Neural cell (in vitro differentiated cells): Measurements from ENCODE around the gene PSMD8. TPM values are rescaled to one million over a fixed set of nuclear protein-coding genes. Genes with fewer than 3 reads are reported as not detected.

Experiments used
- H2AFZ ChIP-seq: fragments of 200-600, 300-800 bp; sonication (generic), shearing (Covaris generic); 2 replicates; pipeline ENCODE4 v1.6.0; 2014; ENCODE audit warnings: low read depth, mild to moderate bottlenecking, antibody characterized with exemption, low read length, moderate library complexity
- H3F3A ChIP-seq: fragments of 200-600 bp; shearing (Covaris generic); 2 replicates; pipeline ENCODE4 v1.6.1; 2016; ENCODE audit warnings: mild to moderate bottlenecking, moderate library complexity, mixed read lengths, antibody characterized with exemption, low read length; ENCODE audit not compliant: insufficient read depth, poor library complexity, severe bottlenecking
- H3K27ac ChIP-seq: fragments of 200-600, 300-800 bp; sonication (generic), shearing (Covaris generic); 2 replicates; pipeline ENCODE4 v1.5.1; 2014; ENCODE audit warnings: mild to moderate bottlenecking, low read length, moderate library complexity
- H3K27me3 ChIP-seq: fragments of 300-800, 200-600 bp; sonication (generic), shearing (Covaris generic); 2 replicates; pipeline ENCODE4 v1.6.0; 2014; ENCODE audit warnings: mild to moderate bottlenecking, low read depth, low read length, moderate library complexity; ENCODE audit not compliant: insufficient read depth
- H3K36me3 ChIP-seq: fragments of 300-800, 200-600 bp; sonication (generic), shearing (Covaris generic); 2 replicates; pipeline ENCODE4 v1.5.1; 2014; ENCODE audit warnings: mild to moderate bottlenecking, antibody characterized with exemption, low read length, moderate library complexity; ENCODE audit not compliant: insufficient read depth
- H3K4me2 ChIP-seq: fragments of 300-800, 200-600 bp; sonication (generic), shearing (Covaris generic); 2 replicates; pipeline ENCODE4 v1.6.0; 2014; ENCODE audit warnings: mild to moderate bottlenecking, low read length
- H3K4me3 ChIP-seq: fragments of 300-800, 200-600 bp; sonication (generic), shearing (Covaris generic); 2 replicates; pipeline ENCODE4 v1.5.1; 2014; ENCODE audit warnings: mild to moderate bottlenecking, low read length, moderate library complexity
- H3K79me2 ChIP-seq: fragments of 200-600 bp; shearing (Covaris generic); replicated peaks from 2 replicates; pipeline ENCODE4 v1.6.0; 2014; ENCODE audit warnings: mild to moderate bottlenecking, low read length, moderate library complexity; ENCODE audit not compliant: insufficient read depth
- H3K9ac ChIP-seq: fragments of 300-800, 200-600 bp; sonication (generic), shearing (Covaris generic); 2 replicates; pipeline ENCODE4 v1.6.1; 2016; ENCODE audit warnings: mild to moderate bottlenecking, low read length, mixed read lengths
- H3K9me2 ChIP-seq: fragments of 200-600 bp; shearing (Covaris generic); 2 replicates; pipeline ENCODE4 v1.6.1; 2016; ENCODE audit warnings: mild to moderate bottlenecking, low read length, mixed read lengths; ENCODE audit not compliant: insufficient read depth
- H3K9me3 ChIP-seq: fragments of 200-600, 300-800 bp; sonication (generic), shearing (Covaris generic); 2 replicates; pipeline ENCODE4 v1.6.1; 2016; ENCODE audit warnings: mild to moderate bottlenecking, mixed run types, low read length, moderate library complexity, mixed read lengths
- H4K20me1 ChIP-seq: fragments of 200-600 bp; shearing (Covaris generic); 2 replicates; pipeline ENCODE4 v1.6.1; 2016; ENCODE audit warnings: mild to moderate bottlenecking, mixed run types; ENCODE audit not compliant: insufficient read depth
- POLR2AphosphoS5 ChIP-seq: IDR thresholded peaks from 2 replicates; pipeline ENCODE4 v1.6.1; 2012
- RAD21 ChIP-seq: fragments of 450-650 bp; conservative IDR thresholded peaks from 2 replicates; pipeline ENCODE4 v1.6.1; 2014; ENCODE audit warnings: antibody characterized with exemption, mild to moderate bottlenecking, moderate library complexity
- SMC3 ChIP-seq: fragments of 450-650 bp; conservative IDR thresholded peaks from 2 replicates; pipeline ENCODE4 v1.6.1; 2014; ENCODE audit warnings: antibody characterized with exemption, mild to moderate bottlenecking, moderate library complexity; ENCODE audit not compliant: poor library complexity
- polyA plus RNA-seq: library from polyadenylated mRNA; depleted of rRNA; stranded (reverse); fragments of >200 nt; gene quantifications from 2 replicates; pipeline ENCODE4 v1.2.3, GENCODE V29; 2014
- TF ChIP-seq, protein P1 (sequence below): IDR thresholded peaks from 2 replicates; pipeline ENCODE4 v1.6.1; 2012; ENCODE audit warnings: borderline replicate concordance
- TF ChIP-seq, protein P2 (sequence below): fragments of 450-650 bp; IDR thresholded peaks from 2 replicates; pipeline ENCODE4 v1.5.1; 2014; ENCODE audit warnings: antibody characterized with exemption, mild to moderate bottlenecking, moderate library complexity; ENCODE audit not compliant: poor library complexity, severe bottlenecking

PSMD8 gene
- polyA plus RNA-seq, 1 donor from 2014 or later = 334 TPM

- Histone ChIP-seq H3K79me2 (peaks cover 14% of the 10 kb centered on the region), H3K27ac (peak within 1 kb of the TSS; percentile 100), H4K20me1 (no peaks in the 10 kb centered on the region), H3K9me2 (no peaks in the 10 kb centered on the region), H3F3A (no peaks in the 10 kb centered on the region), H3K9ac (peak within 1 kb of the TSS; percentile 100), H3K4me3 (peak within 1 kb of the TSS; percentile 98), H3K36me3 (peaks cover 2% of the 10 kb centered on the region), H2AFZ (peak within 1 kb of the TSS; percentile 62), H3K9me3 (no peaks in the 10 kb centered on the region), H3K4me2 (peak within 1 kb of the TSS; percentile 65), H3K27me3 (no peaks in the 10 kb centered on the region)
- TF ChIP-seq, protein P1, sequence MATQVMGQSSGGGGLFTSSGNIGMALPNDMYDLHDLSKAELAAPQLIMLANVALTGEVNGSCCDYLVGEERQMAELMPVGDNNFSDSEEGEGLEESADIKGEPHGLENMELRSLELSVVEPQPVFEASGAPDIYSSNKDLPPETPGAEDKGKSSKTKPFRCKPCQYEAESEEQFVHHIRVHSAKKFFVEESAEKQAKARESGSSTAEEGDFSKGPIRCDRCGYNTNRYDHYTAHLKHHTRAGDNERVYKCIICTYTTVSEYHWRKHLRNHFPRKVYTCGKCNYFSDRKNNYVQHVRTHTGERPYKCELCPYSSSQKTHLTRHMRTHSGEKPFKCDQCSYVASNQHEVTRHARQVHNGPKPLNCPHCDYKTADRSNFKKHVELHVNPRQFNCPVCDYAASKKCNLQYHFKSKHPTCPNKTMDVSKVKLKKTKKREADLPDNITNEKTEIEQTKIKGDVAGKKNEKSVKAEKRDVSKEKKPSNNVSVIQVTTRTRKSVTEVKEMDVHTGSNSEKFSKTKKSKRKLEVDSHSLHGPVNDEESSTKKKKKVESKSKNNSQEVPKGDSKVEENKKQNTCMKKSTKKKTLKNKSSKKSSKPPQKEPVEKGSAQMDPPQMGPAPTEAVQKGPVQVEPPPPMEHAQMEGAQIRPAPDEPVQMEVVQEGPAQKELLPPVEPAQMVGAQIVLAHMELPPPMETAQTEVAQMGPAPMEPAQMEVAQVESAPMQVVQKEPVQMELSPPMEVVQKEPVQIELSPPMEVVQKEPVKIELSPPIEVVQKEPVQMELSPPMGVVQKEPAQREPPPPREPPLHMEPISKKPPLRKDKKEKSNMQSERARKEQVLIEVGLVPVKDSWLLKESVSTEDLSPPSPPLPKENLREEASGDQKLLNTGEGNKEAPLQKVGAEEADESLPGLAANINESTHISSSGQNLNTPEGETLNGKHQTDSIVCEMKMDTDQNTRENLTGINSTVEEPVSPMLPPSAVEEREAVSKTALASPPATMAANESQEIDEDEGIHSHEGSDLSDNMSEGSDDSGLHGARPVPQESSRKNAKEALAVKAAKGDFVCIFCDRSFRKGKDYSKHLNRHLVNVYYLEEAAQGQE = peak; percentile 36
- TF ChIP-seq, protein P2, sequence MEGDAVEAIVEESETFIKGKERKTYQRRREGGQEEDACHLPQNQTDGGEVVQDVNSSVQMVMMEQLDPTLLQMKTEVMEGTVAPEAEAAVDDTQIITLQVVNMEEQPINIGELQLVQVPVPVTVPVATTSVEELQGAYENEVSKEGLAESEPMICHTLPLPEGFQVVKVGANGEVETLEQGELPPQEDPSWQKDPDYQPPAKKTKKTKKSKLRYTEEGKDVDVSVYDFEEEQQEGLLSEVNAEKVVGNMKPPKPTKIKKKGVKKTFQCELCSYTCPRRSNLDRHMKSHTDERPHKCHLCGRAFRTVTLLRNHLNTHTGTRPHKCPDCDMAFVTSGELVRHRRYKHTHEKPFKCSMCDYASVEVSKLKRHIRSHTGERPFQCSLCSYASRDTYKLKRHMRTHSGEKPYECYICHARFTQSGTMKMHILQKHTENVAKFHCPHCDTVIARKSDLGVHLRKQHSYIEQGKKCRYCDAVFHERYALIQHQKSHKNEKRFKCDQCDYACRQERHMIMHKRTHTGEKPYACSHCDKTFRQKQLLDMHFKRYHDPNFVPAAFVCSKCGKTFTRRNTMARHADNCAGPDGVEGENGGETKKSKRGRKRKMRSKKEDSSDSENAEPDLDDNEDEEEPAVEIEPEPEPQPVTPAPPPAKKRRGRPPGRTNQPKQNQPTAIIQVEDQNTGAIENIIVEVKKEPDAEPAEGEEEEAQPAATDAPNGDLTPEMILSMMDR = no peak
- TF ChIP-seq RAD21 = no peak
Observed at GRCh38 chr19:38387550-38388348, 13.4 kb downstream of the PSMD8 start, which contains the start of gene GGN. Gene GGN, minus strand, starts transcription at chr19:38388034. Its CDS starts 773 bp downstream, at chr19:38387261.

- Histone ChIP-seq H3K79me2 (peaks cover 14% of the 10 kb centered on the region), H3K4me2 (peak within 1 kb of the TSS; percentile 65), H4K20me1 (no peaks in the 10 kb centered on the region), H2AFZ (peak within 1 kb of the TSS; percentile 62), H3K9ac (peak within 1 kb of the TSS; percentile 100), H3K9me3 (no peaks in the 10 kb centered on the region), H3K4me3 (peak within 1 kb of the TSS; percentile 98), H3K27ac (peak within 1 kb of the TSS; percentile 100), H3F3A (no peaks in the 10 kb centered on the region), H3K9me2 (no peaks in the 10 kb centered on the region), H3K36me3 (peaks cover 6% of the 10 kb centered on the region), H3K27me3 (no peaks in the 10 kb centered on the region)
- TF ChIP-seq POLR2AphosphoS5 (peak; percentile 42), SMC3 (no peak)
Observed at GRCh38 chr19:38388349-38389100, 14.2 kb downstream of the PSMD8 start, which contains the start of gene SPRED3. Gene SPRED3, plus strand, starts transcription at chr19:38388697. Its CDS starts 1,606 bp downstream, at chr19:38390303.
